ENCODE data around the gene STAT4. TPM values are rescaled to one million over a fixed set of nuclear protein-coding genes. Genes with fewer than 3 reads are reported as not detected.

The STAT4 gene
- polyA plus RNA-seq, 1 of the 3 experiments (the other 2 are of a cell fraction) = 0.12 TPM

DNA sequence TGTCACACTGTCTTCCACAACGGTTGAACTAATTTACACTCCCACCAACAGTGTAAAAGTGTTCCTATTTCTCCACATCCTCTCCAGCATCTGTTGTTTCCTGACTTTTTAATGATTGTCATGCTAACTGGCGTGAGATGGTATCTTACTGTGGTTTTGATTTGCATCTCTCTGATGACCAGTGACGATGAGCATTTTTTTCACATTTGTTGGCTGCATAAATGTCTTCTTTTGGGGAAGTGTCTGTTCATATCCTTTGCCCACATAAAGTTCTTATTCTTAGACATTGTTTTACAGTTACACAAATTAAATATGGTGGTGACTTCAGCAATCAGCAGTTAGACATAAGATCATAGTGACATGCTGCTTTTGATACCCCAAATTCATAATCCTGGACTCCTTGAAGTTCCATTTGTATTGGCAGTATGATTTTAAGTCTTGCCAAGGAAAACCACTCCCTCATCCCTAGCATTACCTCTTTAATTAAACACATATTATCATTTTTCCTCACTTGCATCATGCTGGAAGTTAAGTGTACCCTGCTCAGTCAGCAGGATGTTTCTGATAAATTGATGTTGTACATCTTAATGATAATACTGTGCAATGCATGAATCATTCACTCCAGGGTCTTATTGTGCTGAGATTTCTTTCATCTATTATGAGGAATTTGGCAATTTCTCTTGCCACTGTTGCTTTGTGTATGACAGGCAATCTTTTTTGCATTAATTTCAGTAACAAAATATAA lies 69.2 kb downstream of the STAT4 start:
- Histone ChIP-seq H3K4me3 (ENCODE audit: low read depth in 2 of 2, low read length in 1 of 2) (no peak overlapping the region), H3F3A (replicated peaks; ENCODE audit: insufficient read depth) (no peaks in the 10 kb centered on the region), H3K27me3 (ENCODE audit: insufficient read depth) (no peaks in the 10 kb centered on the region), H3K9me2 (no peaks in the 10 kb centered on the region; the same call in 1 of the 2 replicates), H3K4me2 (no peak overlapping the region), H2AFZ (ENCODE audit: low read depth) (no peak overlapping the region), H3K9me3 (no peaks in the 10 kb centered on the region), H3K79me2 (ENCODE audit: insufficient read depth) (no peaks in the 10 kb centered on the region), H3K27ac (ENCODE audit: low read depth in 2 of 2, low read length in 1 of 2) (no peak overlapping the region), H3K4me1 (ENCODE audit: control insufficient read depth in 1 of 2, insufficient read depth in 2 of 2, low read depth in 1 of 2, low read length in 1 of 2) (no peaks in the 10 kb centered on the region; a peak in 1 of 4 replicates), H3K9ac (no peak overlapping the region), H3K36me3 (replicated peaks in 1 of 2; ENCODE audit: control insufficient read depth in 1 of 2, insufficient read depth in 2 of 2, low read length in 1 of 2) (no peaks in the 10 kb centered on the region), H4K20me1 (ENCODE audit: insufficient read depth) (no peaks in the 10 kb centered on the region)
- POLR2A ChIA-PET = no interaction called here
- CTCF ChIA-PET = no interaction called here
- DNase-seq = no peak
- WGBS (ENCODE audit: low lambda C conversion rate) = 58% methylated on average over 3 of the region's 3 CpGs
- TF ChIP-seq, protein P1, sequence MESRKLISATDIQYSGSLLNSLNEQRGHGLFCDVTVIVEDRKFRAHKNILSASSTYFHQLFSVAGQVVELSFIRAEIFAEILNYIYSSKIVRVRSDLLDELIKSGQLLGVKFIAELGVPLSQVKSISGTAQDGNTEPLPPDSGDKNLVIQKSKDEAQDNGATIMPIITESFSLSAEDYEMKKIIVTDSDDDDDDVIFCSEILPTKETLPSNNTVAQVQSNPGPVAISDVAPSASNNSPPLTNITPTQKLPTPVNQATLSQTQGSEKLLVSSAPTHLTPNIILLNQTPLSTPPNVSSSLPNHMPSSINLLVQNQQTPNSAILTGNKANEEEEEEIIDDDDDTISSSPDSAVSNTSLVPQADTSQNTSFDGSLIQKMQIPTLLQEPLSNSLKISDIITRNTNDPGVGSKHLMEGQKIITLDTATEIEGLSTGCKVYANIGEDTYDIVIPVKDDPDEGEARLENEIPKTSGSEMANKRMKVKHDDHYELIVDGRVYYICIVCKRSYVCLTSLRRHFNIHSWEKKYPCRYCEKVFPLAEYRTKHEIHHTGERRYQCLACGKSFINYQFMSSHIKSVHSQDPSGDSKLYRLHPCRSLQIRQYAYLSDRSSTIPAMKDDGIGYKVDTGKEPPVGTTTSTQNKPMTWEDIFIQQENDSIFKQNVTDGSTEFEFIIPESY (IDR thresholded peaks at IDR 0.05; ENCODE audit: borderline replicate concordance, low read depth) = no peak
- TF ChIP-seq MEF2A (IDR thresholded peaks at IDR 0.05; ENCODE audit: borderline replicate concordance, low read depth) (no peak), NFIC (IDR thresholded peaks at IDR 0.05; ENCODE audit: borderline replicate concordance) (no peak), FOSL2 (IDR thresholded peaks at IDR 0.05; ENCODE audit: borderline replicate concordance, low read depth) (no peak), MXI1 (IDR thresholded peaks at IDR 0.05; ENCODE audit: low read depth, low read length) (no peak), ELF1 (IDR thresholded peaks at IDR 0.05) (no peak), FOXM1 (IDR thresholded peaks at IDR 0.05; ENCODE audit: low read depth) (no peak), JUND (IDR thresholded peaks at IDR 0.05) (no peak), CHD2 (IDR thresholded peaks at IDR 0.05; ENCODE audit: low read length, partially characterized antibody) (no peak), TCF12 (IDR thresholded peaks at IDR 0.05) (no peak)
- TF ChIP-seq, protein P2, sequence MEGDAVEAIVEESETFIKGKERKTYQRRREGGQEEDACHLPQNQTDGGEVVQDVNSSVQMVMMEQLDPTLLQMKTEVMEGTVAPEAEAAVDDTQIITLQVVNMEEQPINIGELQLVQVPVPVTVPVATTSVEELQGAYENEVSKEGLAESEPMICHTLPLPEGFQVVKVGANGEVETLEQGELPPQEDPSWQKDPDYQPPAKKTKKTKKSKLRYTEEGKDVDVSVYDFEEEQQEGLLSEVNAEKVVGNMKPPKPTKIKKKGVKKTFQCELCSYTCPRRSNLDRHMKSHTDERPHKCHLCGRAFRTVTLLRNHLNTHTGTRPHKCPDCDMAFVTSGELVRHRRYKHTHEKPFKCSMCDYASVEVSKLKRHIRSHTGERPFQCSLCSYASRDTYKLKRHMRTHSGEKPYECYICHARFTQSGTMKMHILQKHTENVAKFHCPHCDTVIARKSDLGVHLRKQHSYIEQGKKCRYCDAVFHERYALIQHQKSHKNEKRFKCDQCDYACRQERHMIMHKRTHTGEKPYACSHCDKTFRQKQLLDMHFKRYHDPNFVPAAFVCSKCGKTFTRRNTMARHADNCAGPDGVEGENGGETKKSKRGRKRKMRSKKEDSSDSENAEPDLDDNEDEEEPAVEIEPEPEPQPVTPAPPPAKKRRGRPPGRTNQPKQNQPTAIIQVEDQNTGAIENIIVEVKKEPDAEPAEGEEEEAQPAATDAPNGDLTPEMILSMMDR (IDR thresholded peaks at IDR 0.05) = no peak
- TF ChIP-seq, protein P3, sequence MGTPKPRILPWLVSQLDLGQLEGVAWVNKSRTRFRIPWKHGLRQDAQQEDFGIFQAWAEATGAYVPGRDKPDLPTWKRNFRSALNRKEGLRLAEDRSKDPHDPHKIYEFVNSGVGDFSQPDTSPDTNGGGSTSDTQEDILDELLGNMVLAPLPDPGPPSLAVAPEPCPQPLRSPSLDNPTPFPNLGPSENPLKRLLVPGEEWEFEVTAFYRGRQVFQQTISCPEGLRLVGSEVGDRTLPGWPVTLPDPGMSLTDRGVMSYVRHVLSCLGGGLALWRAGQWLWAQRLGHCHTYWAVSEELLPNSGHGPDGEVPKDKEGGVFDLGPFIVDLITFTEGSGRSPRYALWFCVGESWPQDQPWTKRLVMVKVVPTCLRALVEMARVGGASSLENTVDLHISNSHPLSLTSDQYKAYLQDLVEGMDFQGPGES (IDR thresholded peaks at IDR 0.05; ENCODE audit: low read depth, low read length) = no peak
- TF ChIP-seq, protein P4, sequence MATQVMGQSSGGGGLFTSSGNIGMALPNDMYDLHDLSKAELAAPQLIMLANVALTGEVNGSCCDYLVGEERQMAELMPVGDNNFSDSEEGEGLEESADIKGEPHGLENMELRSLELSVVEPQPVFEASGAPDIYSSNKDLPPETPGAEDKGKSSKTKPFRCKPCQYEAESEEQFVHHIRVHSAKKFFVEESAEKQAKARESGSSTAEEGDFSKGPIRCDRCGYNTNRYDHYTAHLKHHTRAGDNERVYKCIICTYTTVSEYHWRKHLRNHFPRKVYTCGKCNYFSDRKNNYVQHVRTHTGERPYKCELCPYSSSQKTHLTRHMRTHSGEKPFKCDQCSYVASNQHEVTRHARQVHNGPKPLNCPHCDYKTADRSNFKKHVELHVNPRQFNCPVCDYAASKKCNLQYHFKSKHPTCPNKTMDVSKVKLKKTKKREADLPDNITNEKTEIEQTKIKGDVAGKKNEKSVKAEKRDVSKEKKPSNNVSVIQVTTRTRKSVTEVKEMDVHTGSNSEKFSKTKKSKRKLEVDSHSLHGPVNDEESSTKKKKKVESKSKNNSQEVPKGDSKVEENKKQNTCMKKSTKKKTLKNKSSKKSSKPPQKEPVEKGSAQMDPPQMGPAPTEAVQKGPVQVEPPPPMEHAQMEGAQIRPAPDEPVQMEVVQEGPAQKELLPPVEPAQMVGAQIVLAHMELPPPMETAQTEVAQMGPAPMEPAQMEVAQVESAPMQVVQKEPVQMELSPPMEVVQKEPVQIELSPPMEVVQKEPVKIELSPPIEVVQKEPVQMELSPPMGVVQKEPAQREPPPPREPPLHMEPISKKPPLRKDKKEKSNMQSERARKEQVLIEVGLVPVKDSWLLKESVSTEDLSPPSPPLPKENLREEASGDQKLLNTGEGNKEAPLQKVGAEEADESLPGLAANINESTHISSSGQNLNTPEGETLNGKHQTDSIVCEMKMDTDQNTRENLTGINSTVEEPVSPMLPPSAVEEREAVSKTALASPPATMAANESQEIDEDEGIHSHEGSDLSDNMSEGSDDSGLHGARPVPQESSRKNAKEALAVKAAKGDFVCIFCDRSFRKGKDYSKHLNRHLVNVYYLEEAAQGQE (IDR thresholded peaks at IDR 0.05; ENCODE audit: low read depth, low read length) = no peak
